Head of caudate nucleus (tissue), 42 donors: Measurements from ENCODE around the gene TSN.

Experiments used
- DNase-seq, 42 donors: peaks; one replicate each; pipeline versions ENCODE4 v3.0.0 to v3.0.0-alpha.2; 2020 to 2021; ENCODE audit warnings: mixed read lengths in 7 of 42
- intact Hi-C: fragments of 100-400 bp; cut with DNase I; formaldehyde crosslinking; loops from one replicate; pipeline ENCODE4 v1.15.0; 2022

The TSN gene

GRCh38 chr2:121736462-121737336 lies 18.8 kb upstream of the TSN start, which contains the start of gene NIFK:
Gene NIFK, minus strand, starts transcription at chr2:121736875. Its CDS starts 25 bp downstream, at chr2:121736850.
- intact Hi-C loops = loop anchor here (10.0 kb wide), 1 partner anchor 202 kb away; the partner anchor contains the start of gene RNU4ATAC
- DNase-seq = peak; percentile 96 to 100 (median 100)

- intact Hi-C loops = no loop called here
- no peak for DNase-seq
Observed at GRCh38 chr2:121740973-121741372, 14.5 kb upstream of the TSN start.

- no peak for DNase-seq
- intact Hi-C loops = no loop called here
Observed at GRCh38 chr2:121741450-121741849, 14.0 kb upstream of the TSN start.

- intact Hi-C loops = no loop called here
- DNase-seq = no peak
Observed at GRCh38 chr2:121746071-121746578, 9.3 kb upstream of the TSN start.

- DNase-seq = peak in 1 of 42 donors; percentile 16
- intact Hi-C loops = no loop called here
Observed at GRCh38 chr2:121748202-121748601, 7.2 kb upstream of the TSN start.

GRCh38 chr2:121754851-121755236 lies 607 bp upstream of the TSN start:
- DNase-seq = no peak
- intact Hi-C loops = no loop called here

- DNase-seq = no peak
- intact Hi-C loops = no loop called here
Observed at GRCh38 chr2:121764681-121765228, 9.3 kb downstream of the TSN start.

GRCh38 chr2:121766624-121767023 lies 11.2 kb downstream of the TSN start:
- no peak for DNase-seq
- intact Hi-C loops = no loop called here

GRCh38 chr2:121768143-121768755 lies 12.8 kb downstream of the TSN start:
- intact Hi-C loops = no loop called here
- DNase-seq = no peak

- no peak for DNase-seq
- intact Hi-C loops = no loop called here
Observed at GRCh38 chr2:121771976-121772742, 16.7 kb downstream of the TSN start.

GRCh38 chr2:121774235-121774634 lies 18.8 kb downstream of the TSN start:
- intact Hi-C loops = no loop called here
- peak in 1 of 42 donors; percentile 22 for DNase-seq

GRCh38 chr2:121776361-121776760 lies 20.9 kb downstream of the TSN start:
- intact Hi-C loops = no loop called here
- DNase-seq = no peak

- DNase-seq = no peak
- intact Hi-C loops = no loop called here
Observed at GRCh38 chr2:121776885-121777698, 21.6 kb downstream of the TSN start.

GRCh38 chr2:121777699-121778058 lies 22.2 kb downstream of the TSN start:
- no peak for DNase-seq
- intact Hi-C loops = no loop called here

GRCh38 chr2:121778741-121779487 lies 23.5 kb downstream of the TSN start:
- intact Hi-C loops = no loop called here
- no peak for DNase-seq

- DNase-seq = no peak
- intact Hi-C loops = no loop called here
Observed at GRCh38 chr2:121783180-121783579, 27.7 kb downstream of the TSN start.

- intact Hi-C loops = no loop called here
- DNase-seq = no peak
Observed at GRCh38 chr2:121788685-121789084, 33.2 kb downstream of the TSN start.
